ENCODE measurements around the gene SLFN13.
A peak's percentile ranks its signal among the peaks of the same experiment; 100 is the strongest.

DNA sequence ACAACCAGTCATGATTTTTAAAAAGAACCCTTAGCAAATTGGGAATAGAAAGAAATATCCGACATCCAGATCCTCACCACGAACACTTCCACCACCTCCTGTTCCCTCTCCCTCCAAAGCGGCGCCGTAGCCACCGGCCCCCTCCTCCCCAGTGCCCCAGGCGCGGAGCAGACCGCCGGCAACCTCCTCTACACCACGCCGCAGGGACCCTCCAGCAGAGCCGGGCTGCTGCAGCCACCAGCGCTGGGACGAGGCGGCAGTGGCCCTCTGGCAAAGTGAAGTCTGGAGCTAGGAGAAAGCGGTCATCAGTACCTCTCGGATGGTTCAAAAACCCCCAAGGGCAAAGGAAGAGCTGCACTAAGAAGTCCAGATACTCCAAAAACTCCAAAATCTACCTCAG, 41.4 kb upstream of the SLFN13 start:
- TF ChIP-seq, protein P1, sequence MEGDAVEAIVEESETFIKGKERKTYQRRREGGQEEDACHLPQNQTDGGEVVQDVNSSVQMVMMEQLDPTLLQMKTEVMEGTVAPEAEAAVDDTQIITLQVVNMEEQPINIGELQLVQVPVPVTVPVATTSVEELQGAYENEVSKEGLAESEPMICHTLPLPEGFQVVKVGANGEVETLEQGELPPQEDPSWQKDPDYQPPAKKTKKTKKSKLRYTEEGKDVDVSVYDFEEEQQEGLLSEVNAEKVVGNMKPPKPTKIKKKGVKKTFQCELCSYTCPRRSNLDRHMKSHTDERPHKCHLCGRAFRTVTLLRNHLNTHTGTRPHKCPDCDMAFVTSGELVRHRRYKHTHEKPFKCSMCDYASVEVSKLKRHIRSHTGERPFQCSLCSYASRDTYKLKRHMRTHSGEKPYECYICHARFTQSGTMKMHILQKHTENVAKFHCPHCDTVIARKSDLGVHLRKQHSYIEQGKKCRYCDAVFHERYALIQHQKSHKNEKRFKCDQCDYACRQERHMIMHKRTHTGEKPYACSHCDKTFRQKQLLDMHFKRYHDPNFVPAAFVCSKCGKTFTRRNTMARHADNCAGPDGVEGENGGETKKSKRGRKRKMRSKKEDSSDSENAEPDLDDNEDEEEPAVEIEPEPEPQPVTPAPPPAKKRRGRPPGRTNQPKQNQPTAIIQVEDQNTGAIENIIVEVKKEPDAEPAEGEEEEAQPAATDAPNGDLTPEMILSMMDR (IDR thresholded peaks at IDR 0.05; ENCODE audit: insufficient read depth, low read depth, low read length): no peak
- TF ChIP-seq EZH2 (IDR thresholded peaks at IDR 0.05; ENCODE audit: insufficient read depth, low read length): peak; percentile 48
